ENCODE data around the gene RTL1.

Gene RTL1

DNA sequence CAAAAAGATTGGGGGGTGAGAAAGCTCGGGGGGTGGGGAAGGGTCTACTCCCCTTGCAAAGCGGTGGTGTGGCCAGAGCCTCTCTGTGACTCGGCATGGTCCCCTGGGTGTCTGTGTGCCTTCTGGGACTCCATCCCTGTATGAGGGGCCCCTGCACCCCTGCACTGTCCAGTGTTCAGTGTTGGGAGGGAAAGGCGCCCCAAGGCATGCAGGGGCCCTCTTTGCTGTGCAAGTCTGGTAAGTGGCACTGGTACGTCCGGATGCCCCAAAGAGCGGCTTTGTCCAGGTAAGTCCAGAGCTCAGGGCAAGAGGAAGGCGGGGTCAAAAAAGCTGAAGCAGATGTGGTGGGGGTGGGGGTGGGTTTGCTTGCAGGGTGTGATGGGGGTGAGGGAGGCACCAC, 23.7 kb downstream of the RTL1 start:
- DNase-seq (ENCODE audit: low spot score) = no peak
- in situ Hi-C loops (cut with MboI; ENCODE audit: low sequenced_read_pairs, unreplicated experiment) = no loop called here
- TF ChIP-seq, protein P1, sequence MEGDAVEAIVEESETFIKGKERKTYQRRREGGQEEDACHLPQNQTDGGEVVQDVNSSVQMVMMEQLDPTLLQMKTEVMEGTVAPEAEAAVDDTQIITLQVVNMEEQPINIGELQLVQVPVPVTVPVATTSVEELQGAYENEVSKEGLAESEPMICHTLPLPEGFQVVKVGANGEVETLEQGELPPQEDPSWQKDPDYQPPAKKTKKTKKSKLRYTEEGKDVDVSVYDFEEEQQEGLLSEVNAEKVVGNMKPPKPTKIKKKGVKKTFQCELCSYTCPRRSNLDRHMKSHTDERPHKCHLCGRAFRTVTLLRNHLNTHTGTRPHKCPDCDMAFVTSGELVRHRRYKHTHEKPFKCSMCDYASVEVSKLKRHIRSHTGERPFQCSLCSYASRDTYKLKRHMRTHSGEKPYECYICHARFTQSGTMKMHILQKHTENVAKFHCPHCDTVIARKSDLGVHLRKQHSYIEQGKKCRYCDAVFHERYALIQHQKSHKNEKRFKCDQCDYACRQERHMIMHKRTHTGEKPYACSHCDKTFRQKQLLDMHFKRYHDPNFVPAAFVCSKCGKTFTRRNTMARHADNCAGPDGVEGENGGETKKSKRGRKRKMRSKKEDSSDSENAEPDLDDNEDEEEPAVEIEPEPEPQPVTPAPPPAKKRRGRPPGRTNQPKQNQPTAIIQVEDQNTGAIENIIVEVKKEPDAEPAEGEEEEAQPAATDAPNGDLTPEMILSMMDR (IDR thresholded peaks at IDR 0.05; ENCODE audit: borderline replicate concordance, control extremely low read depth, extremely low read depth, insufficient read depth, missing control alignments) = no peak

DNA sequence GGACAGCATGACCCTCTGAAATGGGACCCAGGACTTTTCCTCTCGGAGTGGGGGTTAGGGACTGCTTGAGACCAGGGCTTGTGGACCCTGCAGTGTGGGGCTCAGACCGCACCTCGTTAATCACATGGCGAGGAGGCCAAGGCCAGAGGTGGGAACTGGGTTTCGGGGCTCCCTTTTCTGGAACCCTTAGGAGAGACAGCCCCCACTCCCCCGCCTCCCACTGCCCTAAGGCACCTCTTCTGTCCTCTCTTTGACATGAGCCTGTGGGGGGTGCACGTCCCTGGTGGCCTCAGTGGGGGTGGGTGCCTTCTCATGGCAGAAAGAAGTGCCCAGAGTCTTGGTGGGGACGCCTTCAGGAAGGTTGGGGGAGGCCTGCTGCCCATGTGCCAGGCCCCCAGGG, 24.3 kb downstream of the RTL1 start:
- TF ChIP-seq, protein P1 (IDR thresholded peaks at IDR 0.05; ENCODE audit: borderline replicate concordance, control extremely low read depth, extremely low read depth, insufficient read depth, missing control alignments) = no peak
- DNase-seq (ENCODE audit: low spot score) = no peak
- in situ Hi-C loops (cut with MboI; ENCODE audit: low sequenced_read_pairs, unreplicated experiment) = no loop called here

- in situ Hi-C loops (cut with MboI; ENCODE audit: low sequenced_read_pairs, unreplicated experiment) = no loop called here
- TF ChIP-seq, protein P1 (IDR thresholded peaks at IDR 0.05; ENCODE audit: borderline replicate concordance, control extremely low read depth, extremely low read depth, insufficient read depth, missing control alignments) = no peak
- DNase-seq (ENCODE audit: low spot score) = no peak
Observed at GRCh38 chr14:100878271-100879146, 25.0 kb downstream of the RTL1 start.

DNA sequence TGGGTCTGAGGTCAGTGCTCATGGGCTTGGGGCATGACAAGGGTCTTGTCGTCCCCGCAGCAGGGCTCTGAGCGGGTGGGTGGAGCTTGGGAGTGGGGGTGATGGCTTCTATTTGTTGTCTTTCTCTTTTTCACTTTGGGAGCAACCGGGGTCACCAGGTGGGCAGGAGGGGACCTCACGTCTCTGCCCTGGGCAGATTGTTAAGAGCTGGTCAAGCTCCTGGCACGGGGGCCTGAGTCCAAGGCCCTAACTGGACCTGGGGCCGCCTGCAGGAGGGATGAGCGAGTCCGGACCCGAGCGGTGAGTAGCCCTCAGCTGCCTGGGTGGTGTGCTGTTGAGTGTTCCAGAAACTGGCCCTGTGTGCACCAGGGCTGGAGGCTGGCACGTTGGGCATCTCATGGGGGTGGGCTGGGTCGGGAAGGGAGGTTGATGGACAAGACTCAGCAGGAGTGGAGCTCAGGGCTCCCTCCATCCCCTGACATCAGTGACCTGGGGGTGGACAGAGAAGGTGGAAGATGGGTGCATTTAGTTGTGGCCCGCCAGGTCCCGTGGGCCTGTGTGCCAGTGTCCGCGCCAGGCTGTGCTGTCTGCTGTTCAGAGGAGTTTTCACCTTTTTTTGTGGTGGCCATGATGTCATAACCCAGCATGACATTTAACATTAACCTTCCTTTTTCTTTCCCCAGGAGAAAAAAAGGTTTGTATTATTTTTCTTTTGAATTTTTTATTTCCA, 27.5 kb downstream of the RTL1 start:
- TF ChIP-seq, protein P1 (IDR thresholded peaks at IDR 0.05; ENCODE audit: borderline replicate concordance, control extremely low read depth, extremely low read depth, insufficient read depth, missing control alignments) = no peak
- in situ Hi-C loops (cut with MboI; ENCODE audit: low sequenced_read_pairs, unreplicated experiment) = no loop called here
- DNase-seq (ENCODE audit: low spot score) = no peak

GRCh38 chr14:100875126-100875525, 28.4 kb downstream of the RTL1 start:
- in situ Hi-C loops (cut with MboI; ENCODE audit: low sequenced_read_pairs, unreplicated experiment) = no loop called here
- DNase-seq (ENCODE audit: low spot score) = no peak
- TF ChIP-seq, protein P1 (IDR thresholded peaks at IDR 0.05; ENCODE audit: borderline replicate concordance, control extremely low read depth, extremely low read depth, insufficient read depth, missing control alignments) = no peak

DNA sequence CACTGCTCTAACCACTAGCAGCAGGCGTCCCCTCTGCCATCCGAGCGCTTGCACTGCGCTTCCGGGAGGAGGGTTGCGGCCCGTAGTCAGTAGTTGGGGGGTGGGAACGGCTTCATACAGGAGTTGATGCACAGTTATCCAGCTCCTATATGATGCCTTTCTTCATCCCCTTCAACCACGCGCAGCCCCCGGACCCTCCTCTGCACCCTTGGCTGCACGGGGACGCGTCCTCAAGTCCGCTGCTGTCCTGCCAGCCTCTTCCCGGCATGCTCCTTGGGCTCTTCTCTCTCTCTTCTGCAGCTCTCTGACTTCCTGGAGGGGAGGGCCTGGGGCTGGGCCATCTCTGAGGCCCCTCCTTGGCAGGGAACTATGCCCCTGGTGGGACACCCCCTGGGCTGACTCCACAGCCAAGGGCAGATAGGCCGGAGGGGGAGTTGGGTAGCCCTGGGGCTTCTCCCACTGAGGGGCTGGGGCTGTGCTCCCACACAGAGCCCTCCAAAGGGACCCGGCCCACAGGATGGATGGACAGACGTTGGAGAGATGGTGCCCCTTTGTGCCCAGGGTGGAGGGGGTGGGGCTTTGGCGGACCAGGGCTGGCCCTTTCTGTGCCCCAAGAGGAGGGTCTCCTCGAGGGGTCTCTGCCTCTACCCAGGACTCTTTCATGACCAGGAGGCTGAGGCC, 29.0 kb downstream of the RTL1 start:
- TF ChIP-seq, protein P1 (IDR thresholded peaks at IDR 0.05; ENCODE audit: borderline replicate concordance, control extremely low read depth, extremely low read depth, insufficient read depth, missing control alignments) = no peak
- in situ Hi-C loops (cut with MboI; ENCODE audit: low sequenced_read_pairs, unreplicated experiment) = no loop called here
- no peak for DNase-seq (ENCODE audit: low spot score)
